NCI-H187 (cell line): ENCODE measurements around the gene CARD14.

Source experiments
- DNase-seq, 2 experiments: peaks; one replicate each; lab custom pipeline; 2025; lab: John Stamatoyannopoulos, UW

Gene CARD14

GRCh38 chr17:80210348-80211108 is 40.7 kb downstream of the CARD14 start:
- DNase-seq = no peak

- DNase-seq = no peak
These were observed 42.3 kb downstream of the CARD14 start for GRCh38 chr17:80212109-80212508.

- DNase-seq = no peak
These were observed 42.7 kb downstream of the CARD14 start for GRCh38 chr17:80212511-80212910.

GRCh38 chr17:80212962-80213642 is 43.3 kb downstream of the CARD14 start:
- no peak for DNase-seq

GRCh38 chr17:80213643-80213975 is 43.8 kb downstream of the CARD14 start:
- DNase-seq = no peak

GRCh38 chr17:80214012-80214877 is 44.4 kb downstream of the CARD14 start:
- no peak for DNase-seq

- DNase-seq = no peak
These were observed 45.0 kb downstream of the CARD14 start for GRCh38 chr17:80214878-80215210.

- no peak for DNase-seq
These were observed 46.9 kb downstream of the CARD14 start for GRCh38 chr17:80216473-80217456.

- DNase-seq = no peak
These were observed 48.0 kb downstream of the CARD14 start for GRCh38 chr17:80217703-80218362.

- no peak for DNase-seq
These were observed 48.6 kb downstream of the CARD14 start for GRCh38 chr17:80218391-80218790.

GRCh38 chr17:80219013-80219762 is 49.4 kb downstream of the CARD14 start:
- DNase-seq = peak; percentile 46 to 58

GRCh38 chr17:80219763-80220053 is 49.9 kb downstream of the CARD14 start:
- no peak for DNase-seq

GRCh38 chr17:80220054-80220735 is 50.4 kb downstream of the CARD14 start, which contains the start of the genes SGSH and SLC26A11:
SGSH (minus strand) TSS chr17:80220333; CDS start chr17:80220313, 20 bp downstream.
SLC26A11 (plus strand) TSS chr17:80220427; CDS start chr17:80221561, 1,134 bp downstream.
- DNase-seq = peak in 1 of 2 experiments; percentile 74

- no peak for DNase-seq
These were observed 50.9 kb downstream of the CARD14 start for GRCh38 chr17:80220736-80221215.

GRCh38 chr17:80221351-80222105 is 51.7 kb downstream of the CARD14 start:
- no peak for DNase-seq

- no peak for DNase-seq
These were observed 52.7 kb downstream of the CARD14 start for GRCh38 chr17:80222376-80223141.

- DNase-seq = no peak
These were observed 53.4 kb downstream of the CARD14 start for GRCh38 chr17:80223142-80223815.
